Keratinocyte (primary cell): ENCODE results near the gene FADS3.

ENCODE experiments used
- CTCF ChIP-seq, 3 experiments: IDR thresholded peaks in 1 of 3; conservative IDR thresholded peaks in 1 of 3; optimal IDR thresholded peaks in 1 of 3; 2 replicates in 2 of 3; 3 replicates in 1 of 3; pipeline versions ENCODE3 to v1.5.1; 2011; ENCODE audit warnings: low read length in 3 of 3, mild to moderate bottlenecking in 3 of 3, moderate library complexity in 2 of 3, control low read depth in 1 of 3, inconsistent platforms in 1 of 3; ENCODE audit not compliant: insufficient read depth in 2 of 3; ENCODE audit errors: extremely low read depth in 1 of 3
- EZH2 ChIP-seq: IDR thresholded peaks from one replicate; pipeline ENCODE4 v1.6.1; 2012; ENCODE audit warnings: inconsistent platforms, mild to moderate bottlenecking, low read length, moderate library complexity

- no peak for TF ChIP-seq CTCF (optimal IDR thresholded peaks at IDR 0.05 in 1 of 3, IDR thresholded peaks at IDR 0.05 in 1 of 3, conservative IDR thresholded peaks at IDR 0.05 in 1 of 3; ENCODE audit: extremely low read depth in 1 of 3, insufficient read depth in 2 of 3, low read length in 3 of 3)
- no peak for TF ChIP-seq EZH2
Observed at GRCh38 chr11:61866958-61867343, 24.4 kb downstream of the FADS3 start.
